GM12874 (cell line): ENCODE measurements around the gene CACNB4.

ENCODE experiments used
- TF ChIP-seq, protein P1 (sequence below): IDR thresholded peaks from 2 replicates; pipeline ENCODE4 v1.5.1; 2011; ENCODE audit warnings: low read depth, mild to moderate bottlenecking, control low read depth, low read length, moderate library complexity; ENCODE audit not compliant: insufficient read depth

CACNB4 gene

DNA sequence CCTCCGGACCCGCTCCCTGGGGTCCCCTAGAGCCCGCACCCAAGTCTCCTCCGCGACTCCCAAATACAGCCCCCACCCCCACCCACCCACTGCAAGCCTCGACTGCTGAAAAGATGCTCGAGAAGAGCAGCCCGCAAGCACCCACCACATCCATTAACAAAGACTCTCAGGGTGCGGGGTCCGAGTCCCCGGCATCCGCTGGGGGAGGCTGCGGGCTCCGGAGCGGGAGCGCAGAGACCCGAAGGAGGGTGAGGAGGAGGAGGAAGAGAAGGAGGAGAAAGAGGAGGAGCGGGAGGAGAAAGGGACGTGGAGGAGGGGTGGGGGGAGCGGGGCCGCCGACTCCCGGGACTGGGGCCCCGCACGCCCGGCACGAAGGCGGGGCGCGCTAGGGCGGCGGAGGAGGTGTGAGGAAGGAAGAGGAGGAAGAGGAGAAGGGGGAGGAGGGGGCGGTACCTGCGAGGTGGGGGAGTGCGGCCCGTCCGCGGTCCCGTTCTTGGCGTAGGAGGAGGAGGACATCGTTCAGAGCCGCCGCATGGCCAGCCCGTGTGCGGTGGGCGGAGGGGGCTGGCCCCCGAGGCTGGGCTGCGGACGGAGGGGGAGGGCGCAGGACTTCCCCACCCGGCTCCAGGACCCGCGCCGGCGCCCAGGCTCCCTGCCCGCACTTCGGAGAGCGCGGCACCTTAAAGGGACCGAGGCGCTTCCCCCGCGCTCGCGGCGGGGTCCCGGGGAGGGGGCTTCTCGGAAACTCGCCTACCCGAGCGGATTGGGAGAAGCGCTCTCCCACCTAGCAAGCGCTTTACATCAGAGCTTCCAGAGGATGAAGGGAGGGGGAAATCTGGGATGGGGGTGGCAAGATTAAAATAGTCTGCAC, at the start of gene CACNB4:
CACNB4 (minus strand) TSS at position 549 of the 871 bp plus-strand sequence.
- TF ChIP-seq, protein P1, sequence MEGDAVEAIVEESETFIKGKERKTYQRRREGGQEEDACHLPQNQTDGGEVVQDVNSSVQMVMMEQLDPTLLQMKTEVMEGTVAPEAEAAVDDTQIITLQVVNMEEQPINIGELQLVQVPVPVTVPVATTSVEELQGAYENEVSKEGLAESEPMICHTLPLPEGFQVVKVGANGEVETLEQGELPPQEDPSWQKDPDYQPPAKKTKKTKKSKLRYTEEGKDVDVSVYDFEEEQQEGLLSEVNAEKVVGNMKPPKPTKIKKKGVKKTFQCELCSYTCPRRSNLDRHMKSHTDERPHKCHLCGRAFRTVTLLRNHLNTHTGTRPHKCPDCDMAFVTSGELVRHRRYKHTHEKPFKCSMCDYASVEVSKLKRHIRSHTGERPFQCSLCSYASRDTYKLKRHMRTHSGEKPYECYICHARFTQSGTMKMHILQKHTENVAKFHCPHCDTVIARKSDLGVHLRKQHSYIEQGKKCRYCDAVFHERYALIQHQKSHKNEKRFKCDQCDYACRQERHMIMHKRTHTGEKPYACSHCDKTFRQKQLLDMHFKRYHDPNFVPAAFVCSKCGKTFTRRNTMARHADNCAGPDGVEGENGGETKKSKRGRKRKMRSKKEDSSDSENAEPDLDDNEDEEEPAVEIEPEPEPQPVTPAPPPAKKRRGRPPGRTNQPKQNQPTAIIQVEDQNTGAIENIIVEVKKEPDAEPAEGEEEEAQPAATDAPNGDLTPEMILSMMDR: no peak

DNA sequence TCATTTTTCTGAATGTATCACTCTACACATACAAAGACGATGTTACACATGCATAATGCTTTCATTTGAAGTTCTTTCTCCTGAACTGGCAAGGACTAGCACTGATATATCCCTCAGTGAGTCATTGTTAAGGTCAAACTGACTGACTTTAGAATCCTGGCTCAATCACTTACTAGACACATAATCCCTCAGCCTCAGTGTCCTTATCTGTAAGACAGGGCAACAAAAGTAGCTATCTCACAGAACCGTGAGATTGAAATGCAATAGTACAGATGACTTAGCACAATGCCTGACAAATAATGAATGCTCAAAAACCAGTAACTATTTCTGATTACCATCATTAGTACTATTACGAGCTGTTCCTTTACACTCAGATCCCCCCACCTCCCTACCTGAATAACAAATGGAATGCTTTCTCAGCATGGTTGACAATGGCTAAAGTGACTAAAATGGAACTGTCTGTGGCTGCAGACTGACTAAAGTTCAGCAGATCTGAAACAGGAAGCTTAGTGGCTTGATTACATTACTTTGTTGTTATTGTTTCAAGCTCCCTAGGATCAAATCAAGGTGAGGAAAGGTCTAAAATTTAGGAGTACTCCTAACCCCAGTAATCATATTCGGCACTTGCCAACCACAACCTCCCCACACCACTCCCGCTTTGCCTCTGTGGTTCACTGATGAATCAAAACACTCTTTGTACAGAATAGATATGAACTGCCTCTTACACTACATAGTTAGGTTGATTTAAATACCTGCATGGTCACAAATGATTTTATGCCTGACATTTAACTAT, 35.8 kb upstream of the CACNB4 start:
- TF ChIP-seq, protein P1: no peak

DNA sequence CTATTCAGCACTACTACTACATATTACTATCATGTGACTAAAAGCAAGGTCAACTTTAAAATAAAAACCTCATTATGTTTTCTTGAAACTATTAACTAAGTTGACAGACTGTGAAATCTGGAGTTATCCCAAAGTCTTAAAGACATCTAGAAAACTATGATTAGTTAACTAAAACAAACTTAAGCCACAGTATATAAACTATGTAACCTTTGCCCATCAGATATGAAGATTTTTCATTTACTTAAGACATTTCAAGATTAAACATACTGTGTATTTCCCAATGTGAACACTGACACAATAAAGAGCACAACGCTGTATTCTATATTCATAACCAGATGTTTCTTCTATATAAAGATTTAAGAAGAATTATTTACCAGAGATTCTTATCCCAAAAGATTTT, 33.5 kb upstream of the CACNB4 start:
- TF ChIP-seq, protein P1: no peak

DNA sequence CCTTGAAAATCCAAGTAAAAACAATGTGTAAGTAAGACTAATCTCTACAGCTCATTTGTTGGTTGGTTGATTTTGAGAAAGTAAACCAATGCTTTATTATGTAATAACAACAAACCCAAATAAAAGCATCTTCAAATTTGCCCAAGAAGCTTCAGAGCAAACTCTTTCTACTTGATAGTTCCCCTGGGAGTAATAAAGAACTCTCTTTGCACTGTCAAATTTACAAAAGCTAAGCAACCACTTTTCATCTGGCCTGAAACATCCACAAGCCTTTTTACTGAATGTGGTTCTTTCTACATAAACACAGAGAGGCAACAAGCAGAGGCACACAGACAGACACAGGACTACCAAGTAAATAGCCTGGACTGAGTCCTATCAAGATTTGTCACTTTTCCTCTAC, 28.8 kb upstream of the CACNB4 start:
- TF ChIP-seq, protein P1: no peak

DNA sequence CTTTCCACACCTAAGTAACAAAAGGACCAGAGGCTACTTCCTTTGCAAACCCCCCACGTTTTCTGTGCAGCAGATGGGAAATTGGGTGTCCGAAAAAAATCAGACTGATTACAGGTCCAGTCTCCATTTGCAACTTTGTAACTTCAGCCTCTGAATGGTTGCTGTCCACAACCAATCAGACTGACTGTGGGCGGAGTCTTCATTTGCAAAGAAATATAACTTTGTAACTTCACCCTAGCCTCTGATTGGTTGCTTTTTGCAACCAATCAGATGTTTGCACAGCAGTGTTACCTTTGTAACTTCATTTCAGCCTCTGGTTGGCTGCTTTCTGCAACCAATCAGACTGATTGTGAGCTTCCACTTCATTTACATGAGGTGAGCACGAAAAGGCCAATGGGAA, 27.8 kb upstream of the CACNB4 start:
- TF ChIP-seq, protein P1: no peak

DNA sequence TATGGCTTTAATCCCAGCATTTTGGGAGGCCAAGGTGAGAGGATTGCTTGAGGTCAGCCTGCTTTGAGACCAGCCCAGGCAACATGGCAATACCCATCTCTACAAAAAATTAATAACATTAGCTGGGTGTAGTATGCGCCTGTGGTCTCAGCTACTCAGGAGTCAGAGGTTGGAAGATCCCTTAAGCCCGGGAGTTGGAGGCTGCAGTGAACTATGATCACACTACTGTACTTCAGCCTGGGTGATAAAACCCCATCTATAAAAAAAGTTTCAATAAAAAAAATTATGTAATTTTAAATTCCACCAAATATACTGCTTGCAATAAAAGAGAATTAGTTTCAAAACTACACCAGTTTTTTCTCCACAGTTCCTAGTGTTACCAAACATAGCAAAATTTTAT, 23.3 kb upstream of the CACNB4 start:
- TF ChIP-seq, protein P1: no peak

DNA sequence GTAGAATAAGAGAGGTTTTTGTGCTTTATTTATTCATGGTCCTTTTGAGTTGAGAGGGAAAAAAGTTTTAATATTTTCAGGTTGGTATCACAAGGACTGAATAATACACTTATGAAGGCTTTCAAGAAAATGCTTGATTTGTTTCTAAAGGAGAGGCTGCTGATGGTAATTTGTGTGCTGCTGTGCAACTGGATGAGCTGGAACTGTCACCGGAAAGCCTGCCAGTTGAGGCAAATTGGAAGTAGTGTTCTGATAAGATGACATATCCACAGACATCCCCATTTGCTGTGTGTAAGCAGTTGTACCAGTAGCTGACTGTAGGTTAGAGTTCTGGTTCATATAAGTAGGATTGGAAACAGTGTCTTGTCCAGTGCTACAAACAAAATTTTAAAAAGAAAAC, 21.6 kb upstream of the CACNB4 start:
- TF ChIP-seq, protein P1: no peak
